ENCODE measurements around the gene RNF43. TPM values are rescaled to one million over a fixed set of nuclear protein-coding genes. Genes with fewer than 3 reads are reported as not detected.

RNF43 gene
- total RNA-seq, 1 experiment from 2014 or later = 0.42 TPM

DNA sequence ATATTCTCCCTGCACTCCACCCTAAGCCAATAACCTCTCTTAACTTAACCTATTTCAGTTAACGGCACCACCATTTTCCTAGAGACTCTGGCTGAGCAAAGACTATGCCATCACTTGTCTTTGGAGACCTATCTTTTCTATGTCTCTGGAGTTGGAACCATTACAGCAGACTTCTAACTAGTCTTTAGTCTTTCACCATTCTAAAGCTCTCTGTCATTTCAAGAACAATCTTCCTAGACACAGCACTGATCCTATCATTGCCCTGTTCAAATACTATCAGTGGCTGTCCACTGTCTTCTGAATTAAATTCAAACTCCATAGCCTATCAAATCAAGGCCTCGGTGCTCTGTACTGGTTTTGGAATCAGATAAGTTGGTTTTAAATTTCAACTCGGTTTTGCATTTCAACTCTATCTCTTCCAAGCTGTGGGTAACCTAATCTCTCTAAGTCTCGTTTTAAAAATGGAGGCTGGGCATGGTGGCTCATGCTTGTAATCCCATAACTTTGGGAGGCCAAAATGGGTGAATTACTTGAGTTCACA is 31.9 kb downstream of the RNF43 start:
- no peak overlapping the region for H4K91ac ChIP-seq (ENCODE audit: insufficient read length, low read depth, low read length)
- H3K4me2 ChIP-seq (ENCODE audit: insufficient read depth, insufficient read length, low read length) = no peak overlapping the region
- H2BK20ac ChIP-seq (ENCODE audit: low read depth, low read length, poor library complexity, severe bottlenecking) = no peak overlapping the region
- Mint-ChIP-seq H3K4me1 (peaks cover 29 to 31% of the 10 kb centered on the region in 2 experiments), H3K27me3 (ENCODE audit: low read depth) (no peaks in the 10 kb centered on the region), H3K4me3 (no peak overlapping the region), H3K36me3 (ENCODE audit: insufficient read depth in 1 of 3, low read depth in 3 of 3) (no peaks in the 10 kb centered on the region), H3K27ac (no peak overlapping the region), H3K9me3 (no peaks in the 10 kb centered on the region)
- H2AFZ ChIP-seq (ENCODE audit: low read length) = no peak overlapping the region
- no peak overlapping the region for H2BK12ac ChIP-seq (ENCODE audit: insufficient read length, low read depth, low read length)
- no peak overlapping the region for H3K56ac ChIP-seq (ENCODE audit: insufficient read length, low read depth, low read length)
- no peaks in the 10 kb centered on the region for H4K20me1 ChIP-seq (ENCODE audit: control insufficient read depth, insufficient read depth, insufficient read length)
- H3K14ac ChIP-seq (ENCODE audit: insufficient read depth, low read length) = no peak overlapping the region
- H4K8ac ChIP-seq (replicated peaks; ENCODE audit: insufficient read length, low read depth, low read length) = no peak overlapping the region
- no peaks in the 10 kb centered on the region for H3K27me3 ChIP-seq (ENCODE audit: insufficient read depth, low read length)
- no peak overlapping the region for H3K23ac ChIP-seq (ENCODE audit: insufficient read length, low read depth, low read length)
- H3K79me1 ChIP-seq (ENCODE audit: insufficient read depth, low read depth, low read length, poor library complexity, severe bottlenecking) = no peaks in the 10 kb centered on the region
- TF ChIP-seq, protein P1, sequence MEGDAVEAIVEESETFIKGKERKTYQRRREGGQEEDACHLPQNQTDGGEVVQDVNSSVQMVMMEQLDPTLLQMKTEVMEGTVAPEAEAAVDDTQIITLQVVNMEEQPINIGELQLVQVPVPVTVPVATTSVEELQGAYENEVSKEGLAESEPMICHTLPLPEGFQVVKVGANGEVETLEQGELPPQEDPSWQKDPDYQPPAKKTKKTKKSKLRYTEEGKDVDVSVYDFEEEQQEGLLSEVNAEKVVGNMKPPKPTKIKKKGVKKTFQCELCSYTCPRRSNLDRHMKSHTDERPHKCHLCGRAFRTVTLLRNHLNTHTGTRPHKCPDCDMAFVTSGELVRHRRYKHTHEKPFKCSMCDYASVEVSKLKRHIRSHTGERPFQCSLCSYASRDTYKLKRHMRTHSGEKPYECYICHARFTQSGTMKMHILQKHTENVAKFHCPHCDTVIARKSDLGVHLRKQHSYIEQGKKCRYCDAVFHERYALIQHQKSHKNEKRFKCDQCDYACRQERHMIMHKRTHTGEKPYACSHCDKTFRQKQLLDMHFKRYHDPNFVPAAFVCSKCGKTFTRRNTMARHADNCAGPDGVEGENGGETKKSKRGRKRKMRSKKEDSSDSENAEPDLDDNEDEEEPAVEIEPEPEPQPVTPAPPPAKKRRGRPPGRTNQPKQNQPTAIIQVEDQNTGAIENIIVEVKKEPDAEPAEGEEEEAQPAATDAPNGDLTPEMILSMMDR (conservative IDR thresholded peaks at IDR 0.05) = no peak
- no peak overlapping the region for H3T11ph ChIP-seq (ENCODE audit: low read length)
- no peaks in the 10 kb centered on the region for H3K79me2 ChIP-seq (ENCODE audit: insufficient read depth, low read length)
- no peak overlapping the region for H4K5ac ChIP-seq (ENCODE audit: insufficient read length, low read depth, low read length)
- no peak overlapping the region for H2AK5ac ChIP-seq (ENCODE audit: insufficient read length, low read length)
- WGBS (ENCODE audit: extremely low coverage, insufficient read length, low lambda C conversion rate) = no CpG with 5 or more reads among the region's 4 CpGs
- peaks cover 9% of the 10 kb centered on the region for H3K4me1 ChIP-seq (ENCODE audit: insufficient read depth, low read length)
- H3K23me2 ChIP-seq (ENCODE audit: insufficient read length, low read depth, low read length, poor library complexity, severe bottlenecking) = no peaks in the 10 kb centered on the region
- no peak overlapping the region for H3K18ac ChIP-seq (ENCODE audit: insufficient read length, low read depth, low read length)
- H3K9ac ChIP-seq (ENCODE audit: extremely low read depth, insufficient read length, low read length) = no peak overlapping the region
- no peak overlapping the region for H3K27ac ChIP-seq (ENCODE audit: insufficient read length, low read depth, low read length)
- no peak overlapping the region for H2BK5ac ChIP-seq (ENCODE audit: insufficient read length, low read length)
- H2BK15ac ChIP-seq (ENCODE audit: low read depth, low read length) = no peak overlapping the region
- no peak for DNase-seq
- H3K9me3 ChIP-seq (ENCODE audit: control insufficient read depth, low read depth, low read length) = no peaks in the 10 kb centered on the region
- no peak overlapping the region for H3K4ac ChIP-seq (ENCODE audit: low read depth, low read length)
- no peak overlapping the region for H2BK120ac ChIP-seq (ENCODE audit: low read depth, low read length, poor library complexity, severe bottlenecking)
